MM.1S (cell line): Measurements from ENCODE around the gene FKBP15.

Source experiments
- DNase-seq: peaks from one replicate; pipeline ENCODE4 v3.0.0-alpha.2; 2015
- H2AFZ ChIP-seq: fragments of 300-600 bp; sonication (generic); 2 replicates; pipeline ENCODE4 v1.6.0; 2016; ENCODE audit warnings: antibody characterized with exemption, low read length
- H3F3A ChIP-seq: fragments of 300-600 bp; sonication (generic); 2 replicates; pipeline ENCODE4 v1.6.1; 2016; ENCODE audit warnings: mild to moderate bottlenecking, antibody characterized with exemption, low read length, moderate library complexity, mixed read lengths; ENCODE audit not compliant: insufficient read depth
- H3K27ac ChIP-seq: fragments of 300-600 bp; sonication (generic); 2 replicates; pipeline ENCODE4 v1.5.1; 2016; ENCODE audit warnings: mild to moderate bottlenecking, low read length
- H3K27me3 ChIP-seq: fragments of 300-600 bp; sonication (generic); replicated peaks from 2 replicates; pipeline ENCODE4 v1.6.0; 2016; ENCODE audit warnings: low read length; ENCODE audit not compliant: insufficient read depth
- H3K36me3 ChIP-seq: fragments of 300-600 bp; sonication (generic); replicated peaks from 2 replicates; pipeline ENCODE4 v1.6.1; 2016; ENCODE audit warnings: mild to moderate bottlenecking, low read length, mixed read lengths; ENCODE audit not compliant: insufficient read depth
- H3K4me1 ChIP-seq: fragments of 300-600 bp; sonication (generic); 2 replicates; pipeline ENCODE4 v1.6.1; 2016; ENCODE audit warnings: low read length, mixed read lengths
- H3K4me2 ChIP-seq: fragments of 300-600 bp; sonication (generic); 2 replicates; pipeline ENCODE4 v1.6.0; 2016; ENCODE audit warnings: low read depth, low read length
- H3K4me3 ChIP-seq: fragments of 300-600 bp; sonication (generic); 2 replicates; pipeline ENCODE4 v1.5.1; 2016; ENCODE audit warnings: low read length, mixed read lengths
- H3K79me2 ChIP-seq: fragments of 300-600 bp; sonication (generic); 2 replicates; pipeline ENCODE4 v1.6.1; 2016; ENCODE audit warnings: mixed run types, low read length, mixed read lengths
- H3K9ac ChIP-seq: fragments of 300-600 bp; sonication (generic); 2 replicates; pipeline ENCODE4 v1.6.1; 2016; ENCODE audit warnings: low read length, mixed read lengths
- H3K9me2 ChIP-seq: fragments of 300-600 bp; sonication (generic); replicated peaks from 2 replicates; pipeline ENCODE4 v1.6.1; 2016; ENCODE audit warnings: mild to moderate bottlenecking, low read length, mixed read lengths; ENCODE audit not compliant: insufficient read depth
- H3K9me3 ChIP-seq: fragments of 300-600 bp; sonication (generic); replicated peaks from 2 replicates; pipeline ENCODE4 v1.6.1; 2016; ENCODE audit warnings: mild to moderate bottlenecking, low read length, mixed read lengths; ENCODE audit not compliant: insufficient read depth
- H4K20me1 ChIP-seq: fragments of 300-600 bp; sonication (generic); 2 replicates; pipeline ENCODE4 v1.6.1; 2016; ENCODE audit warnings: mild to moderate bottlenecking, low read length, moderate library complexity, mixed read lengths; ENCODE audit not compliant: insufficient read depth
- EZH2 ChIP-seq: fragments of 300-600 bp; sonication (generic); optimal IDR thresholded peaks from 2 replicates; pipeline ENCODE3; 2017; ENCODE audit warnings: low read depth, mild to moderate bottlenecking, antibody characterized with exemption, low read length, mixed read lengths
- EZH2phosphoT487 ChIP-seq: fragments of 300-600 bp; sonication (generic); IDR thresholded peaks from 2 replicates; pipeline ENCODE4 v1.6.1; 2018; ENCODE audit warnings: antibody characterized with exemption, low read length
- TF ChIP-seq, protein P1 (sequence below): fragments of 300-600 bp; sonication (generic); IDR thresholded peaks from 2 replicates; pipeline ENCODE4 v1.5.1; 2016; ENCODE audit warnings: antibody characterized with exemption, low read length, mixed read lengths

FKBP15 gene

GRCh38 chr9:113210815-113211214 lies 10.3 kb downstream of the FKBP15 start:
- no peak for DNase-seq
- Histone ChIP-seq H3K36me3 (no peaks in the 10 kb centered on the region), H3K4me1 (no peaks in the 10 kb centered on the region), H3K4me2 (no peak overlapping the region), H3F3A (no peaks in the 10 kb centered on the region), H2AFZ (no peak overlapping the region), H3K9me2 (no peaks in the 10 kb centered on the region), H3K27ac (no peak overlapping the region), H3K27me3 (no peaks in the 10 kb centered on the region), H3K4me3 (no peak overlapping the region), H4K20me1 (no peaks in the 10 kb centered on the region), H3K9me3 (no peaks in the 10 kb centered on the region), H3K79me2 (peaks cover 20% of the 10 kb centered on the region), H3K9ac (no peak overlapping the region)
- TF ChIP-seq EZH2phosphoT487 (no peak), EZH2 (no peak)
- TF ChIP-seq, protein P1, sequence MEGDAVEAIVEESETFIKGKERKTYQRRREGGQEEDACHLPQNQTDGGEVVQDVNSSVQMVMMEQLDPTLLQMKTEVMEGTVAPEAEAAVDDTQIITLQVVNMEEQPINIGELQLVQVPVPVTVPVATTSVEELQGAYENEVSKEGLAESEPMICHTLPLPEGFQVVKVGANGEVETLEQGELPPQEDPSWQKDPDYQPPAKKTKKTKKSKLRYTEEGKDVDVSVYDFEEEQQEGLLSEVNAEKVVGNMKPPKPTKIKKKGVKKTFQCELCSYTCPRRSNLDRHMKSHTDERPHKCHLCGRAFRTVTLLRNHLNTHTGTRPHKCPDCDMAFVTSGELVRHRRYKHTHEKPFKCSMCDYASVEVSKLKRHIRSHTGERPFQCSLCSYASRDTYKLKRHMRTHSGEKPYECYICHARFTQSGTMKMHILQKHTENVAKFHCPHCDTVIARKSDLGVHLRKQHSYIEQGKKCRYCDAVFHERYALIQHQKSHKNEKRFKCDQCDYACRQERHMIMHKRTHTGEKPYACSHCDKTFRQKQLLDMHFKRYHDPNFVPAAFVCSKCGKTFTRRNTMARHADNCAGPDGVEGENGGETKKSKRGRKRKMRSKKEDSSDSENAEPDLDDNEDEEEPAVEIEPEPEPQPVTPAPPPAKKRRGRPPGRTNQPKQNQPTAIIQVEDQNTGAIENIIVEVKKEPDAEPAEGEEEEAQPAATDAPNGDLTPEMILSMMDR, result no peak

- Histone ChIP-seq H3K9me3 (no peaks in the 10 kb centered on the region), H3K36me3 (no peaks in the 10 kb centered on the region)
Measured at GRCh38 chr9:113205861-113206260, 15.2 kb downstream of the FKBP15 start.

GRCh38 chr9:113205432-113205831 lies 15.6 kb downstream of the FKBP15 start:
- Histone ChIP-seq H3K4me1 (no peaks in the 10 kb centered on the region), H3K4me3 (no peak overlapping the region), H4K20me1 (no peaks in the 10 kb centered on the region), H3F3A (no peaks in the 10 kb centered on the region), H3K9ac (no peak overlapping the region), H3K4me2 (no peak overlapping the region), H2AFZ (no peak overlapping the region), H3K9me2 (no peaks in the 10 kb centered on the region), H3K9me3 (no peaks in the 10 kb centered on the region), H3K79me2 (no peaks in the 10 kb centered on the region), H3K27me3 (no peaks in the 10 kb centered on the region), H3K27ac (no peak overlapping the region), H3K36me3 (no peaks in the 10 kb centered on the region)
- no peak for DNase-seq
- no peak for TF ChIP-seq EZH2phosphoT487

More at GRCh38 chr9:113205861-113206260, 15.2 kb downstream of the FKBP15 start:
- Histone ChIP-seq H2AFZ (no peak overlapping the region), H3K4me2 (no peak overlapping the region), H4K20me1 (no peaks in the 10 kb centered on the region), H3K4me3 (no peak overlapping the region), H3K27me3 (no peaks in the 10 kb centered on the region), H3K4me1 (no peaks in the 10 kb centered on the region), H3F3A (no peaks in the 10 kb centered on the region), H3K9ac (no peak overlapping the region), H3K27ac (no peak overlapping the region), H3K9me2 (no peaks in the 10 kb centered on the region), H3K79me2 (no peaks in the 10 kb centered on the region)
- TF ChIP-seq EZH2, result no peak
- TF ChIP-seq EZH2phosphoT487, result no peak
- TF ChIP-seq, protein P1, result no peak
- DNase-seq, result no peak

DNA sequence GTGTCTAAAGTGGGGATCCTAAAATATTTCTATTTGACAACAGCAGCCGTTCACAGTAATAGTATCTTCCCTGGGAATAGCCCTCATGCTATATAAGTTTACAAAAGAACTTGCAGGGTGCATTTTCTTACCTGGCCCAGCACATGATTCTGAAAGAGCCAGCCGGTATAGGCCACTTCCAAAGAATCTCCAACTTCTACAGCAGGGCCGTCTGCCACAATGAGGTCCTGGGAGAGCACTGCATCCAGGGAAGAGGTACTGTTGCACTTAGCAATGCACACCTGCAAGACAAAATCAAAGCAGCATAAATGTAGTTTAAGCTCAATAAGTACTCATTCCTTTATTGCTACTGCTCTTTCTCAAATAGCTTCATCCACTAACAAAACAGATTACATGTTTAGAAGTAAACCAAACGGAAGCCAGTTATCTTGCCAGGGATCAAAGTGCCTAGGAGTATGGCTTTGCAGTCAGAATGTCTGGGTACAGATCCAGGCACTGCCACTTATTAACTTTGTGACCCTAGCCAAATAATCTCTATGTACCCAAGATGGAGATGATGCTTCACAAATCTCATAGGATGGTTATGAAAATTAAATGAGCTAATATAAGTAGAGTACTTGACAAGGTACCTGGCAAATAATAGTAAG lies 21.3 kb downstream of the FKBP15 start:
- Histone ChIP-seq H3K4me3 (no peak overlapping the region), H3K27ac (no peak overlapping the region), H3K4me1 (no peaks in the 10 kb centered on the region), H4K20me1 (no peaks in the 10 kb centered on the region), H3F3A (no peaks in the 10 kb centered on the region), H3K27me3 (no peaks in the 10 kb centered on the region), H3K9ac (no peak overlapping the region), H3K4me2 (no peak overlapping the region), H2AFZ (no peak overlapping the region), H3K36me3 (peaks cover 4% of the 10 kb centered on the region; the same call in 1 of the 2 replicates), H3K9me2 (no peaks in the 10 kb centered on the region), H3K9me3 (no peaks in the 10 kb centered on the region), H3K79me2 (no peaks in the 10 kb centered on the region)
- no peak for TF ChIP-seq EZH2
- TF ChIP-seq, protein P1, result no peak
- TF ChIP-seq EZH2phosphoT487, result no peak
- no peak for DNase-seq
